ENCODE measurements around the gene CBX4. TPM values are rescaled to one million over a fixed set of nuclear protein-coding genes. Genes with fewer than 3 reads are reported as not detected.

CBX4 gene
- total RNA-seq, 1 experiment from 2014 or later, result 6.2 TPM

DNA sequence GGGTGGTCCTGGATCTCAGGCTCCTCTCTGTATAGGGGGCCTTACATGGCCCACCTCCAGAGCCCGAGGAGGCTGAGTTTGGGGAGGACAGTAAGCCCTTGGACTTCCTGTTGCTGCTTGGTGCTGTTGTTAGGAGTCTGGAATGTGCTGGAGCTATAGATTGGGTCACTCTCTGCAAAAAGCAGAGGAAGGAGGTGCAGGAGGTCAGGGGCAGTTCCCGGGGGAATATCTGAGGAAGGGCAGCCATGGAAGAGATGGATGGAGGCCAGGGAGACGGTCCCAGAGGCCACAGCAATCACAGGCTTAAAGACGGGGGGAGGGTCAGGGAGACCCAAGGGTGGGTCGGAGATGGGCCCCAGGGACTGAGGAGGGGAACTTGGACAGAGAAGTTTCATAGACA lies 23.0 kb upstream of the CBX4 start:
- no peak overlapping the region for H3K56ac ChIP-seq (ENCODE audit: insufficient read length, low read depth, low read length)
- no peak overlapping the region for H2AK5ac ChIP-seq (ENCODE audit: insufficient read length, low read length)
- H4K91ac ChIP-seq (ENCODE audit: insufficient read length, low read depth, low read length), result no peak overlapping the region
- no peak overlapping the region for H4K5ac ChIP-seq (ENCODE audit: insufficient read length, low read depth, low read length)
- no peaks in the 10 kb centered on the region for H3K79me2 ChIP-seq (ENCODE audit: insufficient read depth, low read length)
- no peak overlapping the region for H2BK120ac ChIP-seq (ENCODE audit: low read depth, low read length, poor library complexity, severe bottlenecking)
- no peak overlapping the region for H2AFZ ChIP-seq (ENCODE audit: low read length)
- H3K4me2 ChIP-seq (ENCODE audit: insufficient read depth, insufficient read length, low read length), result no peak overlapping the region
- Mint-ChIP-seq H3K36me3 (ENCODE audit: insufficient read depth in 1 of 3, low read depth in 3 of 3) (no peaks in the 10 kb centered on the region; a peak in 1 of 7 replicates), H3K4me3 (no peak overlapping the region; a peak in 1 of 5 replicates), H3K27me3 (ENCODE audit: low read depth) (peaks cover 41% of the 10 kb centered on the region), H3K27ac (no peak overlapping the region), H3K9me3 (no peaks in the 10 kb centered on the region), H3K4me1 (peaks cover 28 to 40% of the 10 kb centered on the region in 2 experiments)
- no CpG with 5 or more reads among the region's 5 CpGs for WGBS (ENCODE audit: extremely low coverage, insufficient read length, low lambda C conversion rate)
- no peaks in the 10 kb centered on the region for H3K4me1 ChIP-seq (ENCODE audit: insufficient read depth, low read length)
- H3K27ac ChIP-seq (ENCODE audit: insufficient read length, low read depth, low read length), result no peak overlapping the region
- no peak overlapping the region for H3K4ac ChIP-seq (ENCODE audit: low read depth, low read length)
- H3K14ac ChIP-seq (ENCODE audit: insufficient read depth, low read length), result no peak overlapping the region
- no peaks in the 10 kb centered on the region for H3K9me3 ChIP-seq (ENCODE audit: control insufficient read depth, low read depth, low read length)
- no peaks in the 10 kb centered on the region for H3K79me1 ChIP-seq (ENCODE audit: insufficient read depth, low read depth, low read length, poor library complexity, severe bottlenecking)
- no peak overlapping the region for H3K23ac ChIP-seq (ENCODE audit: insufficient read length, low read depth, low read length)
- H3K9ac ChIP-seq (ENCODE audit: extremely low read depth, insufficient read length, low read length), result no peak overlapping the region
- no peak overlapping the region for H2BK5ac ChIP-seq (ENCODE audit: insufficient read length, low read length)
- H3K27me3 ChIP-seq (ENCODE audit: insufficient read depth, low read length), result no peaks in the 10 kb centered on the region
- no peak overlapping the region for H3K18ac ChIP-seq (ENCODE audit: insufficient read length, low read depth, low read length)
- H2BK12ac ChIP-seq (ENCODE audit: insufficient read length, low read depth, low read length), result no peak overlapping the region
- H4K8ac ChIP-seq (replicated peaks; ENCODE audit: insufficient read length, low read depth, low read length), result no peak overlapping the region
- no peak overlapping the region for H3T11ph ChIP-seq (ENCODE audit: low read length)
- no peaks in the 10 kb centered on the region for H4K20me1 ChIP-seq (ENCODE audit: control insufficient read depth, insufficient read depth, insufficient read length)
- no peak for DNase-seq
- H3K23me2 ChIP-seq (ENCODE audit: insufficient read length, low read depth, low read length, poor library complexity, severe bottlenecking), result no peaks in the 10 kb centered on the region
- TF ChIP-seq, protein P1, sequence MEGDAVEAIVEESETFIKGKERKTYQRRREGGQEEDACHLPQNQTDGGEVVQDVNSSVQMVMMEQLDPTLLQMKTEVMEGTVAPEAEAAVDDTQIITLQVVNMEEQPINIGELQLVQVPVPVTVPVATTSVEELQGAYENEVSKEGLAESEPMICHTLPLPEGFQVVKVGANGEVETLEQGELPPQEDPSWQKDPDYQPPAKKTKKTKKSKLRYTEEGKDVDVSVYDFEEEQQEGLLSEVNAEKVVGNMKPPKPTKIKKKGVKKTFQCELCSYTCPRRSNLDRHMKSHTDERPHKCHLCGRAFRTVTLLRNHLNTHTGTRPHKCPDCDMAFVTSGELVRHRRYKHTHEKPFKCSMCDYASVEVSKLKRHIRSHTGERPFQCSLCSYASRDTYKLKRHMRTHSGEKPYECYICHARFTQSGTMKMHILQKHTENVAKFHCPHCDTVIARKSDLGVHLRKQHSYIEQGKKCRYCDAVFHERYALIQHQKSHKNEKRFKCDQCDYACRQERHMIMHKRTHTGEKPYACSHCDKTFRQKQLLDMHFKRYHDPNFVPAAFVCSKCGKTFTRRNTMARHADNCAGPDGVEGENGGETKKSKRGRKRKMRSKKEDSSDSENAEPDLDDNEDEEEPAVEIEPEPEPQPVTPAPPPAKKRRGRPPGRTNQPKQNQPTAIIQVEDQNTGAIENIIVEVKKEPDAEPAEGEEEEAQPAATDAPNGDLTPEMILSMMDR (conservative IDR thresholded peaks at IDR 0.05), result no peak
- no peak overlapping the region for H2BK20ac ChIP-seq (ENCODE audit: low read depth, low read length, poor library complexity, severe bottlenecking)
- H2BK15ac ChIP-seq (ENCODE audit: low read depth, low read length), result no peak overlapping the region

All from H9 (cell line).